Choroid plexus epithelial cell (primary cell): ENCODE measurements around the gene CFHR1.
"Not testable (repeated sequence)": the region's sequence is repeated elsewhere in the genome, so short reads cannot be mapped to it uniquely, and the experiment has no call there.

Source experiments
- DNase-seq: peaks from one replicate; pipeline ENCODE4 v3.0.0-alpha.2; 2010; ENCODE audit warnings: low read depth
- H3K4me3 ChIP-seq: 2 replicates; pipeline ENCODE4 v1.5.1; 2011; ENCODE audit warnings: low read depth, mild to moderate bottlenecking, control low read depth, low read length, moderate library complexity
- CTCF ChIP-seq: conservative IDR thresholded peaks from 2 replicates; pipeline ENCODE4 v1.5.1; 2011; ENCODE audit warnings: low read depth, mild to moderate bottlenecking, control low read depth, inconsistent platforms, low read length, moderate library complexity

Gene CFHR1

GRCh38 chr1:196797891-196798290 lies 21.6 kb upstream of the CFHR1 start:
- no peak overlapping the region for H3K4me3 ChIP-seq
- no peak for TF ChIP-seq CTCF

GRCh38 chr1:196801920-196802319 lies 17.6 kb upstream of the CFHR1 start:
- peak; percentile 10 for DNase-seq
- not testable (repeated sequence) for H3K4me3 ChIP-seq

More at GRCh38 chr1:196797891-196798290, 21.6 kb upstream of the CFHR1 start:
- DNase-seq, result no peak

DNA sequence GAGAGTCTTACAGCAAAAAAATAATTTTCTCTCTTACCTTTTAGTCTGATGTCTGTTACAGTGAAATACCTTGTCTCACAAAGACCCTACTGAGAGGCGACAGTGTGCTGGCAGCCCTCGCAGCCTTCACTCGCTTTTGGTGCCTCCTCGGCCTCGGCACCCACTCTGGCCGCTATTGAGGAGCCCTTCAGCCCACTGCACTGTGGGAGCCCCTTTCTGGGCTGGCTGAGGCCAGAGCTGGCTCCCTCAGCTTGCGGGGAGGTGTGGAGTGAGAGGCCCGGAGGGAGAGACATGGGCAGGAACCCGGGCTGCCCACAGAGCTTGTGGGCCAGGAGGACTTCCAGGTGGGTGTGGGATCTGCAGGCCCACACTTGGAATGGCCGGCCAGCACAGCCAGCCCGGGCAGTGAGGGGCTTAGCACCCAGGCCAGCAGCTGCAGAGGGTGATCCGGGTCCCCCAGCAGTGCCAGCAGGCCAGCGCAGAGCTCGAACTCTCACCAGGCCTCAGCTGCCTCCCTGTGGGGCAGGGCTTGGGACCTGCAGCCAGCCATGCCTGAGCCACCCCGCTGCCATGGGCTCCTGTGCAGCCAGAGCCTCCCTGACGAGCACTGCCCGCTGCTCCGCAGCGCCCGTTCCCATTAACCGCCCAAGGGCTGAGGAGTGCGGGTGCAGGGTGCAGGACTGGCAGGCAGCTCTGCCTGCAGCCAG lies 10.8 kb upstream of the CFHR1 start:
- TF ChIP-seq CTCF, result no peak
- no peak for DNase-seq
- no peak overlapping the region for H3K4me3 ChIP-seq

DNA sequence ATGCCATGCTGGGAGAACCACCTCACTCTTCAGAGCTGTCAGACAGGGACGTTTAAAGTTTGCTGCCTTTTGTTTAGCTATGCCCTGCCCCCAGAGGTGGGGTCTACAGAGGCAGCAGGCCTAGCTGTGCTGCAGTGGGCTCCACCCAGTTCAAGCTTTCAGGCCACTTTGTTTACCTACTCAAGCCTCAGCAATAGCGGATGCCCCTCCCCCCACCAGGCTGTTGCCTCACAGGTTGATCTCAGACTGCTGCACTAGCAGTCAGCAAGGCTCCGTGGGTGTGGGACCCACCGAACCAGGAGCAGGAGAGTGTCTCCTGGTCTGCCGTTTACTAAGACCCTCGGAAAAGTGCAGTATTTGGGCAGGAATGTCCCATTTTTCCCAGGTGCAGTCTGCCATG lies 2.1 kb upstream of the CFHR1 start:
- DNase-seq, H3K4me3 ChIP-seq: not testable (repeated sequence)

DNA sequence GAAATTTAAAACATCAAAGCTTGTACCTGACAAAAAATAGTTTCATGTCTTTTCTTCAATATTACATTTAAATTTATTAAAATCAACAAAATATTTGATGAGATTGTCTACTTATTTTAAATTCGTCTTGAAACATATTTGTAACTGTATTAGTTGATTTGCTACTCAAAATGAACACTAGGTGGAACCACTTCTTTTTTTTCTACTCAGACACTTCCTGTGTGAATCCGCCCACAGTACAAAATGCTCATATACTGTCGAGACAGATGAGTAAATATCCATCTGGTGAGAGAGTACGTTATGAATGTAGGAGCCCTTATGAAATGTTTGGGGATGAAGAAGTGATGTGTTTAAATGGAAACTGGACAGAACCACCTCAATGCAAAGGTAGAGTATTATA lies 8.3 kb downstream of the CFHR1 start:
- peak; percentile 69 for DNase-seq
- not testable (repeated sequence) for H3K4me3 ChIP-seq

GRCh38 chr1:196849613-196850492 lies 30.3 kb downstream of the CFHR1 start:
- H3K4me3 ChIP-seq, DNase-seq: not testable (repeated sequence)

DNA sequence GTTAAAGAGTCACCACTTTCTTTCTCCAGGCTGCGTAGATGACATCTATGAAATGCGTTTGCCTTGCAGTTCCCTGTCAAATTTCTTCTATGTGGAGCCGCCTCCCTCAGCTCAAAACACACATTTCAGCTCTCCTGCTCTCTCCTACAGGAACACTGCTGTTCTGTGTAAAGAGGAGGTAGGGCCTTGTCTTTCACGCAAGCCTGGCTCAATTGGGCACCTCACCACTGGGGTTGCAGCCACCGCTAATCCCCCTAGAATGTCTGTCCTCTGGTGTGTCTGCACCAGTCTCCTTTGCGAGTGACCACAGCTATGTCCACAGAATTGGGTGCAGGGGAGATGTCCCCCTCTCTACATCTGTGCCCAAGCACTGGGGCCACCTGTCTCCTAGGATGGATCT lies 36.5 kb downstream of the CFHR1 start:
- no peak for TF ChIP-seq CTCF
- H3K4me3 ChIP-seq, result no peak overlapping the region
- DNase-seq, result no peak

DNA sequence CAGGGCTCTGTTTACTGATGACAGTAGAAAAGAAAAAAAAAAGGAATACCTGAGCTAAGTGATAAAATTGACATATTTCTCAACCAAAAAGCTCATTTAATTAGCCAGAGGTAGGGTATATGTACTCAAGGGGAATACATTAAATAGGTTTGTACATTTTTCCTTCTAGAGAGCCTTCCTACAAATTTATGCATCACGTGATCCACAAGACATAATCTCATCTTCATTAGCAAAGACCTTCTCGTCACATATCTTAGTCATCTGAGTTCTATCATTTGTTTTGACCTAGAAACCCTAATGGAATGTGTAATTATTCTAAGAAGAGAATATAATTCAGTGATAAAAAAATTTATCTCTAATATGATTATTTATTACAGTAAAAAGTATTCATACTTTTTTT lies 37.7 kb downstream of the CFHR1 start:
- H3K4me3 ChIP-seq, result no peak overlapping the region
- DNase-seq, result no peak
- no peak for TF ChIP-seq CTCF

DNA sequence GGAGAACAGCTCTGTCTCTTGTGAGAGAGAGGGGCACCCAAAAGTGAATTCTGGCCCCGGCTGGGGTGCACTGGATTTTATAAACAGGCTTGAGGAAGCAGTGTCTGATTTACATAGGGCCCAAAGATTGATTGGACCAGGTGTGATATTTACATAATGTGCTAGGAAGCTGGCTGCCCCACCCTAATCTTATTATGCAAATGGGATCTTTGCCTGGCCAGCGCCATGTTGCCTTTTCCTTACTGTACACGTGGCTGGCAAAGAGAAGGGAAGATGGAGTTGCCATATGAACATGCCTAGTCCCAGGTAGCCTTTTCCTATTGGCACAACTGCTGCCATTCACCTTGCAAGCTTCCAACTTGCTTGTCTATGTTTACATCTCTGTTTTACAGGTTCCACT lies 39.3 kb downstream of the CFHR1 start:
- DNase-seq, result no peak
- TF ChIP-seq CTCF, result no peak
- no peak overlapping the region for H3K4me3 ChIP-seq
